Stimulated activated effector memory CD8-positive, alpha-beta T cell treated with anti-CD3 and anti-CD28 coated beads, Interleukin-12 subunit alpha, Interleukin-12 subunit beta, amount 100 ng/mL, for 72 hours (primary cell): ENCODE results near the gene KRTAP4-4.
"Not testable (repeated sequence)": the region's sequence is repeated elsewhere in the genome, so short reads cannot be mapped to it uniquely, and the experiment has no call there.

ENCODE experiments used
- ATAC-seq: fragments of 150-1000 bp; cut with Tn5 transposase; 2 replicates; pipeline ENCODE4 v1.10.0; 2021
- DNase-seq, 2 donors: peaks; one replicate each; pipeline ENCODE4 v3.0.0; 2021 to 2022; ENCODE audit warnings: low spot score in 2 of 2
- H3K27ac Mint-ChIP-seq: one replicate; pipeline ENCODE4 v1.8.0; 2022; ENCODE audit warnings: mild to moderate bottlenecking, mixed read lengths
- H3K36me3 Mint-ChIP-seq: one replicate; pipeline ENCODE4 v1.8.0; 2022; ENCODE audit warnings: mild to moderate bottlenecking, mixed read lengths
- H3K4me1 Mint-ChIP-seq: one replicate; pipeline ENCODE4 v1.8.0; 2022; ENCODE audit warnings: mixed read lengths
- H3K4me3 Mint-ChIP-seq: one replicate; pipeline ENCODE4 v1.8.0; 2022; ENCODE audit warnings: mild to moderate bottlenecking, mixed read lengths
- H3K9me3 Mint-ChIP-seq: one replicate; pipeline ENCODE4 v1.8.0; 2022; ENCODE audit warnings: mixed read lengths

The KRTAP4-4 gene

DNA sequence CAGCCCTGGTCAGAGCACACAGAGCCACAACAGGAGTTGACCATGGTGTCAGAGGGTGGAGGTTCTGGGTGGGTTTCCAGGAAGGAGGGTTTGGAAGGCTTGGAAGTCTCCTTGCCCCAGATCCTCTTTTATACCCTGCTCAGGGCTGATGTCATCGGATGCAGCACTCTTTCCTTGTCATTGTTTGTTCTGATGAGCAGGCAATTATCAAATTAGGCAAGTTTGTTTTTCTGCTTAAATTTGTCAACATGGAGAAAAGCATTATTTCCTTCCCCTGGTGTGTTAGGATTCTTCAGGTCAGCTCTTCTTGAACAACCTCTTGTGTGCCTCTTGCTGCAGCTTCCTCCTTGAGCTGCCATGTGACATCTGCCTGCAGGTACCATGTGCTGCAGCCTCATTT is at the start of gene KRTAP4-4:
Gene KRTAP4-4 (minus strand): TSS at position 101 of the 400 bp plus-strand sequence. CDS start 57 bp downstream, at position 44.
- no peaks in the 10 kb centered on the region for H3K4me1 Mint-ChIP-seq
- no peak for DNase-seq
- no peaks in the 10 kb centered on the region for H3K36me3 Mint-ChIP-seq
- H3K27ac Mint-ChIP-seq, result no peak within 1 kb of the TSS
- no peak for ATAC-seq
- no peak within 1 kb of the TSS for H3K4me3 Mint-ChIP-seq
- H3K9me3 Mint-ChIP-seq, result no peaks in the 10 kb centered on the region

GRCh38 chr17:41199421-41200078 is 39.0 kb upstream of the KRTAP4-4 start:
- H3K4me1 Mint-ChIP-seq, result no peaks in the 10 kb centered on the region
- no peak overlapping the region for H3K27ac Mint-ChIP-seq
- ATAC-seq, result no peak
- no peak for DNase-seq
- no peaks in the 10 kb centered on the region for H3K9me3 Mint-ChIP-seq
- no peak overlapping the region for H3K4me3 Mint-ChIP-seq
- no peaks in the 10 kb centered on the region for H3K36me3 Mint-ChIP-seq

DNA sequence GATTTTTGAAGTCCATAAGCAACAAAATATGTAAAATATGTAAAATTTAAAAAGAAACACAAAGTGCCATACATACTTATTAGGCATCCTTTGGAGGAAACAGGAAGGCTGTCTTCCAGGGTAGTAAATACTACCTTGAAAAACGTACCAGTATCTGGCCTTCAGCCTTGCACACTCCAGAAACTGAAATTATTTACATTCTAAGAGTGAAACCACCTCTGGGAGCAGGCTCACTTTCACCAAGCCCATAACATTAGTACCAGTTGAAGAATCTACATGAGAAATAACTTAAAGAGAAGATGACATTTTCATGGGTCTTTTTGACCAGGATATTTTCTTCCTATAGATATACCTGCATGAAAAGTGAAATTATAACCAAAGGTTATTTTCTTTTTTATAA is 35.5 kb upstream of the KRTAP4-4 start:
- Mint-ChIP-seq H3K4me1 (no peaks in the 10 kb centered on the region), H3K27ac (no peak overlapping the region), H3K9me3 (no peaks in the 10 kb centered on the region), H3K4me3 (no peak overlapping the region), H3K36me3 (no peaks in the 10 kb centered on the region)
- ATAC-seq (no peak), DNase-seq (no peak)

DNA sequence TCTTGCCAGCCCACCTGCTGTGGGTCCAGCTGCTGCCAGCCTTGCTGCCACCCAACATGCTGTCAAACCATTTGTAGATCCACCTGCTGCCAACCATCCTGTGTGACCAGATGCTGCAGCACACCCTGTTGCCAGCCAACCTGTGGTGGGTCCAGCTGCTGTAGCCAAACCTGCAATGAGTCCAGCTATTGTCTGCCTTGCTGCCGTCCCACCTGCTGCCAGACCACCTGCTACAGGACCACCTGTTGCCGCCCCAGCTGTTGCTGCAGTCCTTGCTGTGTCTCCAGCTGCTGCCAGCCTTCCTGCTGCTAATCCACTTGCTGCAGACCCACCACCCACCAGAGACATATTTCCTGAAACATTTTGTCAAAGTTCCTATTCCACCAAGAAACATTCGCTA is 29.8 kb upstream of the KRTAP4-4 start:
- ATAC-seq, result no peak
- H3K4me1 Mint-ChIP-seq, result no peaks in the 10 kb centered on the region
- DNase-seq, result no peak
- no peaks in the 10 kb centered on the region for H3K36me3 Mint-ChIP-seq
- no peak overlapping the region for H3K4me3 Mint-ChIP-seq
- H3K27ac Mint-ChIP-seq, result no peak overlapping the region
- no peaks in the 10 kb centered on the region for H3K9me3 Mint-ChIP-seq

GRCh38 chr17:41189837-41190318 is 29.3 kb upstream of the KRTAP4-4 start, which contains the start of gene KRTAP9-1:
Gene KRTAP9-1 (plus strand): TSS chr17:41189887. CDS start chr17:41189887, 0 bp downstream.
- ATAC-seq, H3K36me3 Mint-ChIP-seq, H3K4me3 Mint-ChIP-seq, H3K27ac Mint-ChIP-seq, H3K4me1 Mint-ChIP-seq, H3K9me3 Mint-ChIP-seq, DNase-seq: not testable (repeated sequence)

DNA sequence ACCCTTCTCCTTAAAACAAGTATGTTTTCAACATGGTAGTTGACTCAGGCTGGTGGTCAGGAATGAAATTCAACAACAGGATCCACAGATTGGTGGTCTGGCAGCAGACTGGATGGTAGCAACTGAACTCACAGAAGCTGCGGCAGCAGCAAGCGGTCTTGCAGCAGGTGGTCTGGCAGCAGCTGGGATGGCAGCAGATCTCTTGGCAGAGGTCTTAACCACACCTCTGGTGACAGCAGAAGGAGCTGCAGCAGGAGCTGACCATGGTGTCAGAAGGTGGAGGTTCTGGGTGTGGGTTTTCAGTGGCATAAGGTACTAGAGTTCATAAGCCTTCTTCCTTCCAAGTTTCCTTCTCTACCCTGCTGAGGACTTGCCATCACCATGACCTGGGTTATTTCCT is 26.3 kb upstream of the KRTAP4-4 start:
- H3K9me3 Mint-ChIP-seq, result no peaks in the 10 kb centered on the region
- no peaks in the 10 kb centered on the region for H3K36me3 Mint-ChIP-seq
- ATAC-seq, result no peak
- no peak for DNase-seq
- no peak overlapping the region for H3K4me3 Mint-ChIP-seq
- H3K27ac Mint-ChIP-seq, result no peak overlapping the region
- H3K4me1 Mint-ChIP-seq, result no peaks in the 10 kb centered on the region

DNA sequence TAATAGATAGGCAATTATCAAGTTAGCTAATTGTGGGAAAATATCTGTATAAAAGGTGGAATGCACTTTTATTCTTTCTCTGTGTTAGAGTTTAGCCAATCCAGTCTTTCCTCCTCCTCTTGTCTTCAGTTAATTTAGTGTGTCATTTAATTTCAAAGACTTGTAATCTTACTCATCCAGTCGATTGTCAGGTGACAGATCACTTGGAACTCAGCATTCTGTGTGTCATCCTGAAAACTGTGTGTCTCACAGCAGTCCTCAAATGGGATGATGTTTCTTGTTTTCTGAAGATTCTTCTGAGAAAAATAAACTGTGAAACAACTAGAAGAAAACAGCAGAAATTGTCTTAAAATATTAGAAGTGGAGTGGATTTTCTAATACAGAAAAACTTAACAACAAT is 24.5 kb upstream of the KRTAP4-4 start:
- H3K4me3 Mint-ChIP-seq, result no peak overlapping the region
- no peaks in the 10 kb centered on the region for H3K4me1 Mint-ChIP-seq
- no peaks in the 10 kb centered on the region for H3K9me3 Mint-ChIP-seq
- no peaks in the 10 kb centered on the region for H3K36me3 Mint-ChIP-seq
- ATAC-seq (peak; percentile 42), DNase-seq (no peak)
- H3K27ac Mint-ChIP-seq, result no peak overlapping the region

DNA sequence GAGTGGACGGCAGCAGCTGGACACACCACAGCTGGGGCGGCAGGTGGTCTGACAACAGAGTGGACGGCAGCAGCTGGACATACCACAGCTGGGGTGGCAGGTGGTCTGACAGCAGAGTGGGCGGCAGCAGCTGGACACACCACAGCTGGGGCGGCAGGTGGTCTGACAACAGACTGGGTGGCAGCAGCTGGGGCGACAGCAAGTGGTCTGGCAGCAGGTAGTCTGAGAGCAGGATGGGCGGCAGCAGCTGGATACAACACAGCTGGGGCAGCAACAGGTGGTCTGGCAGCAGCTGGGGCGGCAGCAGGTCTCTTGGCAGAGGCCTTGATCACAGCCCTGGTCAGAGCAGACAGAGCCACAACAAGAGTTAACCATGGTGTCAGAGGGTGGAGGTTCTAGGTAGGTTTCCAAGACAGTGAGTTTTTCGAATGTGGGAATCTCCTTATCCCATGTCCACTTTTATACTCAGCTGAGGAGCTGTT is 24.0 kb upstream of the KRTAP4-4 start, which contains the start of gene KRTAP4-1:
Gene KRTAP4-1 (minus strand): TSS at position 432 of the 482 bp plus-strand sequence. CDS start 57 bp downstream, at position 375.
- H3K27ac Mint-ChIP-seq, result no peak within 1 kb of the TSS
- H3K4me3 Mint-ChIP-seq, result no peak within 1 kb of the TSS
- no peak for ATAC-seq
- H3K9me3 Mint-ChIP-seq, result no peaks in the 10 kb centered on the region
- H3K4me1 Mint-ChIP-seq, result no peaks in the 10 kb centered on the region
- H3K36me3 Mint-ChIP-seq, result no peaks in the 10 kb centered on the region
- DNase-seq, result no peak

DNA sequence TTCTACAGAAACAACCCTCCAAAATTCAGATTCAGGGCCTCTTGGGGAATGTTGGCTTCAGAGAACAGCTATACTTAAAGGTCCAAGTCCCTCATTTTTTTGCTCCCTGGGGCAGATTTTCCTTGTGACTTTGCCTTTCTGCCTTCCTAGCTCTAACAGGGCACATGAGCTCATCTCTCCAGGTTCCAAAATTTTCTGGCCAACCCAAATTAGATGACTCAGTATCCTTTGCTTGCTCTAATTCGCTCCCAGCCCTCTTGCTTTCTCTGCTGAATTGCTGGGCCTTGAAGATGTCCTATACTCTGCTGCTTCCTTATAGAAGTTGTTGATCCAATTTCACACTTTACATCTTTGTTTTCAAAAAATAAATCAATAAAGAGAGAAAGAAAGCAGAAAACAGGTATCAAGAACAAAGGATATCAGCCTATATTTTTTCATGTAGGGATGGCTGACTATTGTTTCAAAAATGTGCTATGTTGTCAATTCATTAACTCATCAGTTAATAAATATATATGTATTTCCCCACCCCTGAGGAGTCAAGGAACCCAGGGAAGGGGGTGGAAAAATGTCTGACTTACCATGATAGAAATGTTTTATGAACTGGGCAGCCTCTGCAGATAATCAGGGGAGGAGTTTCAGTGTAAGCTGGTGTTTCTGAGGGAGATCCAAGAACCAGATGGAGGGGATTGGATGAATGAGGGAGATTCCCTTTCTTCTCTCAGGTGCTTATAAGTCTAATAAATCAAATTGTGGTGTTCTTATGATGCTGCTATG is 18.5 kb upstream of the KRTAP4-4 start:
- Mint-ChIP-seq H3K27ac (no peak overlapping the region), H3K4me1 (no peaks in the 10 kb centered on the region), H3K36me3 (no peaks in the 10 kb centered on the region), H3K4me3 (no peak overlapping the region), H3K9me3 (no peaks in the 10 kb centered on the region)
- no peak for ATAC-seq
- no peak for DNase-seq

DNA sequence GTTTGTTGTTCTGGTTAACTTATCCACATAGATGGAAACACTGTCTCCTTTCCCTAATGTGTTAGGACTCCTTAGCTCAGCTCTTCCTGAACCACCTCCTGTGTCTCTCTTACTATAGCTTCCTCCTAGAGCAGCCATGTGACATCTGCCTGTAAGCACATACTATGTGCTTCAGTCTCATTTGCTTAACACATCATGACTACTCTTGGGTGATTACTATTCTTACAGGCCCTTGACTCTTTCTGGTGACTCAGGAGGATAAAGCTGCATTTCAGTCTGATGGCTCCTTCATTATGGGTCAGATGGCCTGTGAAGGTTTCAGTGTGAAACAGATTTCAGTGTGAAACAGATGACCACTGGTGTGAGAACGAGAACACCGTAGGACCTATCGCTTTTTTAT is 17.8 kb upstream of the KRTAP4-4 start:
- DNase-seq, result no peak
- H3K9me3 Mint-ChIP-seq, result no peaks in the 10 kb centered on the region
- peak overlapping the region; percentile 7 for H3K27ac Mint-ChIP-seq
- peak; percentile 85 for ATAC-seq
- H3K4me3 Mint-ChIP-seq, result no peak overlapping the region
- H3K4me1 Mint-ChIP-seq, result no peaks in the 10 kb centered on the region
- H3K36me3 Mint-ChIP-seq, result no peaks in the 10 kb centered on the region

DNA sequence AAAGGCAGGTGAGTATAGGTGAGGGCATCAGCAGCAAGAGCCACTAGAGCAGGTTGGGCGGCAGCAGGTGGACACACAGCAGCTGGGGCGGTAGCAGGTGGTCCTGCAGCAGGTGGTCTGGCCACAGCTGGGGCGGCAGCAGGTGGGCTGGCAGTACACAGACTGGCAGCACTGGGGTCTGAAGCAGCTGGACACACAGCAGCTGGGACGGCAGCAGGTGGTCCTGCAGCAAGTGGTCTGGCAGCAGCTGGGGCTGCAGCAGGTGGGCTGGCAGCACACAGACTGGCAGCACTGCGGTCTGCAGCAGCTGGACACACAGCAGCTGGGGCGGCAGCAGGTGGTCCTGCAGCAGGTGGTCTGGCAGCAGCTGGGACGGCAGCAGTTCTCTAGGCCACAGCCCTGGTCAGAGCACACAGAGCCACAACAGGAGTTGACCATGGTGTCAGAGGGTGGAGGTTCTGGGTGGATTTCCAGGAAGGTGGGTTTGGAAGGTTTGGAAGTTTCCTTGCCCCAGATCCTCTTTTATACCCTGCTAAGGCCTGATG is 17.3 kb upstream of the KRTAP4-4 start, which contains the start of gene KRTAP4-2:
Gene KRTAP4-2 (minus strand): TSS at position 495 of the 545 bp plus-strand sequence. CDS start 57 bp downstream, at position 438.
- no peaks in the 10 kb centered on the region for H3K36me3 Mint-ChIP-seq
- DNase-seq, result no peak
- H3K4me3 Mint-ChIP-seq, result no peak within 1 kb of the TSS
- H3K9me3 Mint-ChIP-seq, result no peaks in the 10 kb centered on the region
- no peak for ATAC-seq
- H3K4me1 Mint-ChIP-seq, result no peaks in the 10 kb centered on the region
- peak within 1 kb of the TSS; percentile 7 for H3K27ac Mint-ChIP-seq

- Mint-ChIP-seq H3K4me3 (no peak overlapping the region), H3K9me3 (no peaks in the 10 kb centered on the region), H3K36me3 (no peaks in the 10 kb centered on the region), H3K27ac (no peak overlapping the region), H3K4me1 (no peaks in the 10 kb centered on the region)
- ATAC-seq, result no peak
- no peak for DNase-seq
Observed at GRCh38 chr17:41176744-41177387, 16.3 kb upstream of the KRTAP4-4 start.

- no peaks in the 10 kb centered on the region for H3K4me1 Mint-ChIP-seq
- no peaks in the 10 kb centered on the region for H3K36me3 Mint-ChIP-seq
- no peak overlapping the region for H3K4me3 Mint-ChIP-seq
Observed at GRCh38 chr17:41171886-41172285, 11.3 kb upstream of the KRTAP4-4 start.

GRCh38 chr17:41168121-41168520 is 7.6 kb upstream of the KRTAP4-4 start, which contains the start of gene KRTAP4-3:
Gene KRTAP4-3 (minus strand): TSS chr17:41168221. CDS start chr17:41168172, 49 bp downstream.
- no peak within 1 kb of the TSS for H3K27ac Mint-ChIP-seq
- no peaks in the 10 kb centered on the region for H3K9me3 Mint-ChIP-seq
- no peaks in the 10 kb centered on the region for H3K4me1 Mint-ChIP-seq
- H3K36me3 Mint-ChIP-seq, result no peaks in the 10 kb centered on the region
- DNase-seq (no peak), ATAC-seq (no peak)
- no peak within 1 kb of the TSS for H3K4me3 Mint-ChIP-seq

More at GRCh38 chr17:41171886-41172285, 11.3 kb upstream of the KRTAP4-4 start:
- DNase-seq (no peak), ATAC-seq (no peak)
- Mint-ChIP-seq H3K27ac (no peak overlapping the region), H3K9me3 (no peaks in the 10 kb centered on the region)

DNA sequence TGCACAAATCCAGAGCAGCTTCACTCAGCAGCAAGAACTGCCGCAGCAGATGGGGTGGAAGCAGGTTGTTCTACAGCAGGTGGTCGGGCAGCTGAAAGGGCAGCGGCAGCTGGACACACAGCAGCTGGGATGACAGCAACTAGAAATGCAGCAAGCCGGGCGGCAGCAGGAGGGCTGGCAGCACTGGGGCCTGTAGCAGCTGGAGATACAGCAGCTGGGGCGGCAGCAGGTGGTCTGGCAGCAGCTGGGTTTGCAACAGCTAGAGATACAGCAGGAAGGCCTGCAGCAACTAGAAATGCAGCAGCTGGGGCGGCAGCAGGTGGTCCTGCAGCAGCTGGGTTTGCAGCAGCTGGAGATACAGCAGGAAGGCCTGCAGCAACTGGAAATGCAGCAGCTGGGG is 7.0 kb upstream of the KRTAP4-4 start:
- ATAC-seq (no peak), DNase-seq (no peak)
- no peak overlapping the region for H3K4me3 Mint-ChIP-seq
- H3K4me1 Mint-ChIP-seq, result no peaks in the 10 kb centered on the region
- no peak overlapping the region for H3K27ac Mint-ChIP-seq
- no peaks in the 10 kb centered on the region for H3K9me3 Mint-ChIP-seq
- no peaks in the 10 kb centered on the region for H3K36me3 Mint-ChIP-seq
